Panc1 (cell line): Measurements from ENCODE around the gene GNAI3.

Source experiments
- POLR2AphosphoS5 ChIP-seq: IDR thresholded peaks from 2 replicates; pipeline ENCODE4 v1.6.1; 2012; ENCODE audit warnings: mild to moderate bottlenecking, low read depth, low read length, moderate library complexity
- REST ChIP-seq, 2 experiments: IDR thresholded peaks; 2 replicates each; pipeline ENCODE4 v1.6.1; 2011 to 2012; ENCODE audit warnings: low read depth in 2 of 2, control low read depth in 1 of 2, low read length in 1 of 2, mild to moderate bottlenecking in 1 of 2, moderate library complexity in 1 of 2; ENCODE audit not compliant: insufficient read depth in 1 of 2
- SIN3A ChIP-seq: IDR thresholded peaks from 2 replicates; pipeline ENCODE4 v1.6.1; 2012; ENCODE audit warnings: low read depth, mild to moderate bottlenecking, low read length, moderate library complexity, borderline replicate concordance; ENCODE audit not compliant: insufficient read depth
- TCF7L2 ChIP-seq: IDR thresholded peaks from 2 replicates; pipeline ENCODE4 v1.6.1; 2011; ENCODE audit warnings: mild to moderate bottlenecking, low read depth, low read length, inconsistent platforms
- TF ChIP-seq, protein P1 (sequence below): fragments of 450-650 bp; IDR thresholded peaks from 2 replicates; pipeline ENCODE4 v1.5.1; 2017; ENCODE audit warnings: mild to moderate bottlenecking

DNA sequence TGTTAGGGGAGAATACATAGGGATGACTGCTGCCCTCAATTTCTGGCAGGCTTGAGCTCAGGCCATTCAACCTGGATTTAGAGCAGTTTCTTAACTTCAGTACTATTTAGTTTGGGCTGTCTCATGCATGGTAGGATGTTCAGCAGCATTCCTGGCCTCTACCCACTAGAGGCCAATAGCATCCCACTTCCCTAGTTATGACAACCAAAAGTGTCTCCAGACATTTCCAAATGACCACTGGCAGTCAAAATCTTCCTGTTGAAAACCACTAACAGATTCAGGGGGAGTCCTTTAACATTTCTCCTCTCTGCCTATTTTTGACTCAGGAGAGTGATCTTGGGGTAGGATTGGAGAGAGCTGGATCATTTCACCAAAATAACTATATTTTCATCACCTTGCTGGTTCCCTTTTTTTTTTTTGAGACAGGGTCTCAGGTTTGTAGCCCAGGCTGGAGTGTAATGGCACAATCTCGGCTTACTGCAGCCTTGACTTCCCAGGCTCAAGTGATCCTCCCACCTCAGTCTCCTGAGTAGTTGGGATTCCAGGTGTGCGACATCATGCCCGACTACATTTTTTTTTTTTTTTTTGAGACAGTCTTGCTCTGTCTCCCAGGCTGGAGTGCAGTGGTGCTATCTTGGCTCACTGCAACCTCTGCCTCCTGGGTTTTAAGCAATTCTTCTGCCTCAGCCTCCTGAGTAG lies 62.3 kb downstream of the GNAI3 start:
- TF ChIP-seq, protein P1, sequence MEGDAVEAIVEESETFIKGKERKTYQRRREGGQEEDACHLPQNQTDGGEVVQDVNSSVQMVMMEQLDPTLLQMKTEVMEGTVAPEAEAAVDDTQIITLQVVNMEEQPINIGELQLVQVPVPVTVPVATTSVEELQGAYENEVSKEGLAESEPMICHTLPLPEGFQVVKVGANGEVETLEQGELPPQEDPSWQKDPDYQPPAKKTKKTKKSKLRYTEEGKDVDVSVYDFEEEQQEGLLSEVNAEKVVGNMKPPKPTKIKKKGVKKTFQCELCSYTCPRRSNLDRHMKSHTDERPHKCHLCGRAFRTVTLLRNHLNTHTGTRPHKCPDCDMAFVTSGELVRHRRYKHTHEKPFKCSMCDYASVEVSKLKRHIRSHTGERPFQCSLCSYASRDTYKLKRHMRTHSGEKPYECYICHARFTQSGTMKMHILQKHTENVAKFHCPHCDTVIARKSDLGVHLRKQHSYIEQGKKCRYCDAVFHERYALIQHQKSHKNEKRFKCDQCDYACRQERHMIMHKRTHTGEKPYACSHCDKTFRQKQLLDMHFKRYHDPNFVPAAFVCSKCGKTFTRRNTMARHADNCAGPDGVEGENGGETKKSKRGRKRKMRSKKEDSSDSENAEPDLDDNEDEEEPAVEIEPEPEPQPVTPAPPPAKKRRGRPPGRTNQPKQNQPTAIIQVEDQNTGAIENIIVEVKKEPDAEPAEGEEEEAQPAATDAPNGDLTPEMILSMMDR: no peak
- TF ChIP-seq TCF7L2 (no peak), REST (IDR thresholded peaks at IDR 0.05; ENCODE audit: insufficient read depth in 1 of 2, low read depth in 2 of 2, low read length in 1 of 2) (no peak), POLR2AphosphoS5 (no peak), SIN3A (no peak)
